Head of caudate nucleus (tissue), 42 donors: ENCODE results near the gene WWP2.

Source experiments
- DNase-seq, 42 donors: peaks; one replicate each; pipeline versions ENCODE4 v3.0.0 to v3.0.0-alpha.2; 2020 to 2021; ENCODE audit warnings: mixed read lengths in 7 of 42
- intact Hi-C: fragments of 100-400 bp; cut with DNase I; formaldehyde crosslinking; loops from one replicate; pipeline ENCODE4 v1.15.0; 2022

WWP2 gene

DNA sequence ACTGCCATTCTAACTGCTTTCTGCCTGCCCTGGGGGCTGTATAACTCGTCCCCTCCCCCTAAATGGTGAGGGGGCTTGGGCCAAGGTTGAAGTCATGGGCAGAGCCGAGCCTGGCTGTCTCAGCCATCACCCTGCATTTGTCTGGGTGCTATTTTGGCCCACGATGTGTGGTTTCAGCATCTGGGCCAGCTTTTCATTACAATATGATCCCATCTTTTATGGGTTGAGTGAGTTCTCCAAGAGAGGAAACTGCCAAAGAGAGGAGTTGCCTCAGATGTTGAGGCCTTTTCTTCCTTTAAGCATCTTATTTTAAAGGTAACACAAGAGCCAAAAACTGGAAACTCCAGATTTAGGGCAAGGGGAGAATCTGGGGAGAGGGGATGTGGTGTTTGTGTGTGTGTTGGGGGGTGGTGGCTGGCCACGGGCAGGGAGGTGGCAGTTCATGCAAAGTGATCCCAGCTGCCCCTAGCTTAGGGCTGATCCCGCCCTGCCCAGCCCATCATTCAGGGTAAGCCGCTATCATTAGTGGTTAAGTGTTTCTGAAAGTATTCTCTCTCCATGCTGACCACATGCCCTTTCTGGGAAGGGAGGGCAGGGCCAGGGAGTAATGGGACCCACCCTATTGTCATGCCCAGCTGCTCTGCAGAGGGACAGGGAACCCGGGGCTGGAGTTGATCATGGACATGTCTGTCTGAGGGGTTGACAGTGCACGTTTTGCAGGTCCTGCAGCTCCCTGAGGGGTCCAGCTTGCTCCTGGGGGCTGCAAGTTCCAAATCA is 105.8 kb downstream of the WWP2 start:
- intact Hi-C loops, result no loop called here
- no peak for DNase-seq

- intact Hi-C loops, result no loop called here
- no peak for DNase-seq
Observed at GRCh38 chr16:69870761-69871160, 108.6 kb downstream of the WWP2 start.

DNA sequence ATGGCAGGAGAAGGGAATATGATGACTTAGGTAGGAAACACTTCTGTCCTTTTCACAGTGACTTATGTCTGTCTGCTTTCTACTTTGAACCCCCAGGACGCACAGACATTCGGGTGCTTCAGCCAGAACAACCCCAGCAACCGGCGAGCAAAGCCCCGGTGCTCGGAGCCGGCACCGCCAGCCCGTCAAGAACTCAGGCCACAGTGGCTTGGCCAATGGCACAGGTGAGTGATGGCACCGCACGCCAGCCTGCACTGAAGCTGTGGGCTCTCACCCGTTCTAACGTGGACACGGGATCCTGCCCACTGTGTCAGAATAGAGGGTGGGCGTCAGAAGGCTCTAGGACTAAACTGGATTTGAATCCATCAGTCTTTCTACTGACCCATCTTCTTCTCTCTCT is 109.6 kb downstream of the WWP2 start:
- intact Hi-C loops, result no loop called here
- no peak for DNase-seq

GRCh38 chr16:69872888-69873287 is 110.8 kb downstream of the WWP2 start:
- intact Hi-C loops, result no loop called here
- no peak for DNase-seq

GRCh38 chr16:69873783-69874182 is 111.7 kb downstream of the WWP2 start:
- intact Hi-C loops, result no loop called here
- DNase-seq, result no peak

- intact Hi-C loops, result no loop called here
- no peak for DNase-seq
Observed at GRCh38 chr16:69874271-69874670, 112.1 kb downstream of the WWP2 start.

- DNase-seq, result peak in 20 of 42 donors; percentile 14 to 64 (median 35)
- intact Hi-C loops, result no loop called here
Observed at GRCh38 chr16:69880640-69881133, 118.6 kb downstream of the WWP2 start.

DNA sequence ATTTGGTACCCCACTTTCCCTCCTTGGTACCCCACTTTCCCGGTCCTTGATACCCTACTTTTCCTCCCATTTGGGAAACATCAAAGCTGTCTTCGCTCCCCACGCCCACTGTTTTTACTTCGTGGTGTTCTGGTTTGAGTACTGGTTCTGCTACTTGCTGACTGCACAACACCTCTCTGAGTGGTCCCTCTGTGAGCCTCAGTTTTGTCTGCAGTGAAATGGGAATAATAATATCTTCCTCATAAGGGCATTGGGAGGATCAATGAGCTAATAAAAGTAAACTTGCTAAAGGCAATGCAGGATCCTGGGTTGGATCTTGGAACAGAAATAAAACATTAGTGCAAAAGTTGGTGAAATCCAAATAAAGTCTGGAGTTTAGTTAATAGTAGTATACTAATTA is 119.0 kb downstream of the WWP2 start:
- DNase-seq, result no peak
- intact Hi-C loops, result no loop called here

DNA sequence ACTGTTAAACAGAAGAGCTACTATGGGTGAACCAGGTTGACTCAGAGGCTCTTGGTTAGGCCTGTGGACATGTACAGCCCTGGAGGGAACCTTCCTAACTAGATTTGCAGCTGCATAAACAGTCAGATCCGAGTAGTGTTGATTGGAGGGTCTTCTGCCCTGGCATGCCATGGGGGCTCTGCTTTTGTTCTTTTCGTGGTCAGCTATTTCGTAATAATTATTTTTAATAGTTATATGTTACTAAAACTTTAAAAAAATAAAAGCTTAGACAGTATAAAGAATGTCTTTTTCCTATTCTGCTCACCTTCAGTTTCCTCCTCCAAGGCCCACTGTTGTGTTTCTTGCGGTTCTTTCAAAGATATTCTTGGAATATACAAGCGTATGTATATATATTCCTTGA is 121.6 kb downstream of the WWP2 start:
- DNase-seq, result no peak
- intact Hi-C loops, result no loop called here

GRCh38 chr16:69885722-69886121 is 123.6 kb downstream of the WWP2 start:
- DNase-seq, result no peak
- intact Hi-C loops, result no loop called here

DNA sequence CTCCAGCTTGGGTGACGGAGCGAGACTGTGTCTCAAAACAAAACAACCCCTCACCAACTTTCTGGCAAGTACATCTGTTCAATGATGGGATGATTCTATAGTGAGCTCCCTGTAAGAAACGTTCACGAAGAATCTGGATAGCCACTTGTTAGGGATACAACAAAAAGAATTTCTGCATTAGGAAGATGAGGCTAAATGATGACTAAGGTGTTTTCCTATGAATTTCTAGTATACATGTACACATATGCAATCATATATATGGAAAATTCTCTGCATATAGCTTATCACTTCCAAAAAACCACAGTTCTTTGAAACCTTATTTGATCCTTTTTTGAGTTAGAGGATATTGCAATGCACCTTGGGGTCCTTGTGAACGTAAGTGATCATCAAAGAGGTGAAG is 124.6 kb downstream of the WWP2 start:
- intact Hi-C loops, result no loop called here

GRCh38 chr16:69888005-69888590 is 126.0 kb downstream of the WWP2 start:
- intact Hi-C loops, result no loop called here
- peak in 10 of 42 donors; percentile 7 to 58 (median 30) for DNase-seq

More for the DNA sequence above, 124.6 kb downstream of the WWP2 start:
- no peak for DNase-seq

- DNase-seq, result no peak
- intact Hi-C loops, result no loop called here
Observed at GRCh38 chr16:69889295-69889964, 127.3 kb downstream of the WWP2 start.

DNA sequence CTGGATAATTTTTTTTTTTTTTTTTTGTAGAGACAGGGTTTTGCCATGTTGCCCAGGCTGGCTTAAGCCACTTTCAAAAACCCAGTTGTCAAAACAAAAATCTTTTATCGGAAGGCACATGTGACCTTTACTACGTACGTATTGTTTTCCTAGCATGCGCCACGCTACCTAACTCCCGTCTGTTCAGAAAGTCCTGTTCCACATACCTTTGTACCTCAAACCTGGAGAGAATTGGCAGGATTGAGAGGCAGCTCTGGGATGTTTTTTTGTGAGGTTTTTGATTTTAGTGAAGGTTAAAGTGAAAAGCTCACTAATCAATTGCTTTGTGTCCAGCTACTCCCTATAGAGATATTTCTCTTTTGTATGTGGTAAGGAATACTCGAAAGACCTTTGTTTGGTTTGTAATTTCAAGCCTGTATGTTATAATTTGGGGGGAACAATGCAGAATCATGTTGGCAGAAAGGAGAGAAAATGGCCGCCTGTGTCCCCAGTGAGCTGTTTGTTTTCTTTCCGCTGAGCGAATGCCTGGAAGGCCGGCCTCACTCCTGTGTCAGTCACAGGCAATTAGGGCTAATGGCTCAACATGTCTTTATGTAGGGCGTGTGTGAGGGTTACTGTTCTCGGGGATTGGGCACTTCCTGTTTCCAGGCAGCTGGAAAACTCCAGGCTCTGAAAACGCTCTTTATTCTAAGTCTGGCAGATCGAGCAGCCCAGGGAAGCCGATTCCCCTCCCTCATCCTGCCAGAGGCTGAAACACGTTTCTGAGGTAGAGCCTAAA is 128.2 kb downstream of the WWP2 start:
- intact Hi-C loops, result no loop called here
- peak; percentile 59 to 95 (median 87) for DNase-seq

DNA sequence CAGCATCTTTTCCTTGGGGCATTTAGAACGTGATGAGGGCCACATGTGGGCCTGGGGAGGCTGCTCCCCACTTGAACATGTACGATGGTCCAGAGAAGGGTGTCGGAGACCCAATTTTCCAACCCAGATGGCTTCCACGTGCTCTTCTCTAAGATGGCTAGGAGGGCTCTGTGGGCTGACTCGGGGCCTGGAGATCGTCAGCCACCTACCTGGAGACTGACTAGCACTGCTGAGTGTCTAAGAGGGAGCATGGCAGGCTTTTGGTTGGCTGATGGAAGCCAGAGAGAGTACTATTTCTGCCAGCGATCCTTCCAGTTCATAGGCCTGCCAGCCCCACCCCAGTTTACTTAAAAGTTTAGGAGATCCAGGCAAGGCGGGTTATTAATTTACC is 128.8 kb downstream of the WWP2 start:
- intact Hi-C loops, result no loop called here
- DNase-seq, result peak in 2 of 42 donors; percentile 8 to 15

DNA sequence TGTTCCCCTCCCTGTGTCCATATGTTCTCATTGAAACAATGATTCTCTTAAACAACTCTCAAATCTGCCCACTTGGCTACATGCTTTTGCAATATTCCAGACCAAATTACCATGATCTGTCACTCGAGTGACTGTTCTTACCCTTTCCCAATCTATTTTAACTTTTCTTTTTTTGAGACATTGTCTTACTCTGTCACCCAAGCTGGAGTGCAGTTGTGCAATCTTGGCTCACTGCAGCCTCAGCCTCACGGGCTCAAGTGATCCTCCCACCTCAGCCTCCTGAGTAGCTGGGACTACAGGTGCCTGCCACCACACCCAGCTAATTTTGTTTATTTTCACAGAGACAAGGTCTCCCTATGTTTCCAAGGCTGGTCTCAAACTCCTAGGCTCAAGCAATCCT is 130.2 kb downstream of the WWP2 start:
- intact Hi-C loops, result no loop called here
- DNase-seq, result no peak

GRCh38 chr16:69893106-69893505 is 131.0 kb downstream of the WWP2 start:
- intact Hi-C loops, result no loop called here
- DNase-seq, result no peak

- intact Hi-C loops, result loop anchor here (5.0 kb wide), 1 partner anchor 38 kb away; no protein-coding TSS in a partner anchor
- DNase-seq, result peak; percentile 44 to 92 (median 82)
Observed at GRCh38 chr16:69894676-69895075, 132.5 kb downstream of the WWP2 start.

- intact Hi-C loops, result no loop called here
- no peak for DNase-seq
Observed at GRCh38 chr16:69903865-69904415, 141.8 kb downstream of the WWP2 start.
